ENCODE data around the gene NUP98. TPM values are rescaled to one million over a fixed set of nuclear protein-coding genes. Genes with fewer than 3 reads are reported as not detected.

Gene NUP98
- total RNA-seq, result 62.1 and 82.1 TPM in 2 replicates

DNA sequence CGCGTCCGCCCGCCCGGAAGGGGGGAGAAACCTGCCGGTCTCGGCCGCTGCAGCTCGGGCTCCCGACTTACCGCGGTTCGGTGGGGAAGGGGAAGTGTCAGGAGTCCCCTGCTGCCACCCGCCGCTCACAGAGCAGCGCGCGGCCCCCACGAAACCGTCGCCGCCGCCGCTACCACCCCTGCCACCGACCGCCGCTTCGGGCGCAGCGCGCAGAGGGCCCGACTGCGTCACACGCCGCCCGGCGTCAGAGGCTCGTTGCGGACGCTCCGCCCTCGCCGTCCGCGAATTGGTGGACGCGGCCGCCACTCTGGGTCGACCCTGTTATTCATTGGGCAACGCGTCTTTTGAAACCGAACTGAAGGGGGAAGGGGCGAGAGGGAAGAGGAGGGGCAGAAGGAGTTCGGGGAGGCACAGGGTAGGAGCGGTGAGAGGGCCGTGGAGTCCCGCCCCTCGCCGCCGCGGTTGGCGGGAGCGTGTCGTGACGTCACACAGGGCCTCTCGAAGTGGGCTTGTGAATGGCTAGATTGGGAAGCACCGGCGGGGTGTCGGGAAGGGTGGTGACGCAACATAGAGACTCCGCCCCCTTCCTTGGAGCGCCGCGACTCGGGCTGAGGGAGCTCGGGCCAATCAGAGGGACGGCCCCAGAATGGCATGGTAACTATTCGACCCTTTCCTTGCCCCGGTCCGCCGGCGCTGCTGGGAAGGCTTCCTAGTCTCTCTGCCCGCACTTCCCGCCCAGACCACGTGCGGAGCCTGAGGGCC, at the start of gene NUP98:
Gene NUP98, minus strand, starts transcription at position 226 of the 762 bp plus-strand sequence. CDS start 15,437 bp downstream, outside the sequence.

GRCh38 chr11:3840870-3841425, 43.6 kb upstream of the NUP98 start, which contains the start of gene RHOG:
TSS of gene RHOG (minus strand) at chr11:3840959. CDS start at chr11:3828138, 12,821 bp downstream.

DNA sequence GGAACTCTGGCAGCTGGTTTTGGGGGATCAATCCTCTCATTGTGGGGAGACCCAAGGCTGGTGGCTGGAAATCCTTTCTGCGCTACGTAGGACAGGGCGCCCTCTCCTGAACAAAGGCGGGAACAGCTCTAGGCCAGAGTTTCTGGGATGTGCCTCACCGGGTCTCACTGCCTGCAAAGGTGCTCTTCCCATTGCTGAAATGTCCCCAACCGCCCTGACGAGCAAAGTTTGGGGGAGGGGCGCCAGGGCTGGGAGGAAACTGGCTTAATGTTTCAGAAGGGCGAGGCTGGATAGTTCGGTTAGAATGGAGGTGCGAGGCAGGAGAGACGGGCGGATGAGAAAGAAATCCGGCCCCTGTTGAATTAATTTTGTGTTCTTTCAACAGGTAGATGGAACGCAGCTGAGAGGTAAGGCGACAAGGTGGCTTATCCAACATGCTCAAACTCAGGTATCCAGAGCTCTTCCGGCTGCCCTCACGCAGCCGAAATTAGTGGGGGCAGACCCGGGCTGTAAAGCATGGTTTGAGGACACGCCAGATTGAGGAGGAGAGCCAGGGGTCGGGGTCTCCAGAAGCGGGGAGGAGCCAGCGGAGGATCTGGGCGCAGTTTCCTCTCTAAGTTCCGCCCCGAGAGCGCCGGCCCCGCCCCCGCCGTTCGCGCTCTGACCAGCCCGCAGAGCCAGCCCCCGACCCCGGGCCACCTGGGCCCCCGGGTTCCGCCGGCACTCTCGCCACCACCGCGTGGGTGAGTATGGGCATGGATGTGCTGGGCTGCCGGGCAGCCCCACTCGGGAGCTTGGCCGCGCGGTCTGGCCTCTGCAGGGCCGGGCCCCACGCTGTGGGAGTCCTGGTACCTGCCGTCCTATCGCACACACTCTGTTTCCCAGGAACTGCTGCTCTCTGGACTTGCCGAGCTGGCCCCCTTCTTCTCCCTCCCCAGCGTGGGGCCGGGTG, 10.8 kb upstream of the NUP98 start, which contains the start of gene PGAP2:
Gene PGAP2, plus strand, starts transcription at position 652 of the 952 bp plus-strand sequence. CDS start 2,700 bp downstream, outside the sequence.

GRCh38 chr11:3671334-3672254, 125.8 kb downstream of the NUP98 start, which contains the start of gene CHRNA10:
TSS of gene CHRNA10 (minus strand) at chr11:3671384. CDS start at chr11:3671312, 72 bp downstream.

GRCh38 chr11:3644817-3645235, 152.5 kb downstream of the NUP98 start, which contains the start of gene ART1:
TSS of gene ART1 (plus strand) at chr11:3645128. CDS start at chr11:3659214, 14,086 bp downstream.

DNA sequence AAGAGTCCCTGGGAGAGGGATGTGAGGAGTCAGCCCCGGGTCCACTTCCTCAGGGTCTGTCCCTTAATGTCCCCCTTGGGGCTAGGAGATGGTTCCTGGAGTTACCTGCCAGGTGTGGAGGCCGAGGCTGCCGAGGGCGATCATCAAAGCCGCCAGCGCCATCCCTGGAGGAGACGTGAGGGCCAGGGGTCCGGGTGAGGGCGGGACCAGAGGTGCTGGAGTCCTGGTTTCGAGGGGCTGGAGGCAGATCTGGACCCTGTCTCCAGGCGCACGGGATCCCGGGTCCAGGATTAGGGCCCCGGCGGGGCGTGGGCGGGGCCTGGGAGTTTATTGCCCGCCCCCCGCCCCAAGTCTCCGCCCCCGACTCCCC, 155.7 kb downstream of the NUP98 start, which contains the start of gene ART5:
Gene ART5, minus strand, starts transcription at position 292 of the 370 bp plus-strand sequence. Its CDS starts 130 bp downstream, at position 162.

Other genes with a start within 250 kb of the NUP98 start
- gene ART5, start 155.6 kb downstream of the NUP98 start, total RNA-seq, result not detected in 2 replicates
- gene ART1, start 152.4 kb downstream of the NUP98 start, total RNA-seq, result not detected in 2 replicates
- 0.23 and 0.72 TPM in 2 replicates for gene CHRNA10, start 126.2 kb downstream of the NUP98 start, total RNA-seq
- 19.4 and 27.5 TPM in 2 replicates for gene PGAP2, start 11.0 kb upstream of the NUP98 start, total RNA-seq
- 38.9 and 51.2 TPM in 2 replicates for gene RHOG, start 43.4 kb upstream of the NUP98 start, total RNA-seq
- gene STIM1, start 58.1 kb upstream of the NUP98 start, total RNA-seq, result 18.4 and 20.6 TPM in 2 replicates

All from hair follicular keratinocyte (primary cell).